GM18499 (cell line): ENCODE data around the gene DYNLT3.

Experiments used
- ATAC-seq: cut with Tn5 transposase; IDR thresholded peaks from one replicate; pipeline ENCODE4 v1.9.1; 2021; ENCODE audit warnings: moderate number of reproducible peaks; ENCODE audit not compliant: insufficient read depth, unreplicated experiment

DYNLT3 gene

GRCh38 chrX:37796310-37796709 is 51.1 kb downstream of the DYNLT3 start:
- no peak for ATAC-seq
